ENCODE data around the gene MORC3.

DNA sequence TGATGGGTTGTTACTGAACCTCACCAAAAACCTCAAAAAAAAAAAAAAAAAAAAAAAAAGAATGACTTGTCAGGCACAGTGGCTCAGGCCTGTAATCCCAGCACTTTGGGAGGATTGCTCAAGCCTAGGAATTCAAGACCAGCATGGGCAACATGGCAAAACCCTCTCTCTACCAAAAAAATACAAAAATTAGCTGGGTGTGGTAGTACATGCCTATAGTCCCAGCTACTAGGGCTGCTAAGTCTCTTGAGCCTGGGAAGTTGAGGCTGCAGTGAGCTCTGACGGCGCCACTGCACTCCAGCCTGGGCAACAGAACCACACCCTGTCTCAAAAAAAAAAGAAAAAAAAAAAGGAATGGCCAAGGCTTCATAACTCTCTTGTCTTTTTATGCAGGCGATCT, 76.3 kb downstream of the MORC3 start:
- TF ChIP-seq, protein P1, sequence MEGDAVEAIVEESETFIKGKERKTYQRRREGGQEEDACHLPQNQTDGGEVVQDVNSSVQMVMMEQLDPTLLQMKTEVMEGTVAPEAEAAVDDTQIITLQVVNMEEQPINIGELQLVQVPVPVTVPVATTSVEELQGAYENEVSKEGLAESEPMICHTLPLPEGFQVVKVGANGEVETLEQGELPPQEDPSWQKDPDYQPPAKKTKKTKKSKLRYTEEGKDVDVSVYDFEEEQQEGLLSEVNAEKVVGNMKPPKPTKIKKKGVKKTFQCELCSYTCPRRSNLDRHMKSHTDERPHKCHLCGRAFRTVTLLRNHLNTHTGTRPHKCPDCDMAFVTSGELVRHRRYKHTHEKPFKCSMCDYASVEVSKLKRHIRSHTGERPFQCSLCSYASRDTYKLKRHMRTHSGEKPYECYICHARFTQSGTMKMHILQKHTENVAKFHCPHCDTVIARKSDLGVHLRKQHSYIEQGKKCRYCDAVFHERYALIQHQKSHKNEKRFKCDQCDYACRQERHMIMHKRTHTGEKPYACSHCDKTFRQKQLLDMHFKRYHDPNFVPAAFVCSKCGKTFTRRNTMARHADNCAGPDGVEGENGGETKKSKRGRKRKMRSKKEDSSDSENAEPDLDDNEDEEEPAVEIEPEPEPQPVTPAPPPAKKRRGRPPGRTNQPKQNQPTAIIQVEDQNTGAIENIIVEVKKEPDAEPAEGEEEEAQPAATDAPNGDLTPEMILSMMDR (IDR thresholded peaks at IDR 0.05), result no peak
- no peak for TF ChIP-seq POLR2AphosphoS5 (IDR thresholded peaks at IDR 0.05)
- TF ChIP-seq EP300 (IDR thresholded peaks at IDR 0.05), result no peak
- no peak for TF ChIP-seq POLR2A (IDR thresholded peaks at IDR 0.05)
